SK-N-SH (cell line): ENCODE data around the gene HOXC11. TPM values are rescaled to one million over a fixed set of nuclear protein-coding genes. Genes with fewer than 3 reads are reported as not detected.

Experiments
- CTCF ChIA-PET: fragments of 300-600, 350-600 bp; formaldehyde crosslinking; extraction: SDS; loops from one replicate; lab custom pipeline; 2021; lab: Yijun Ruan, JAX
- POLR2A ChIA-PET: fragments of 350-600 bp; sonication (Branson Sonifier 250); formaldehyde crosslinking; extraction: SDS; loops from one replicate; lab custom pipeline; 2020; ENCODE audit warnings: antibody characterized with exemption, inconsistent platforms; lab: Yijun Ruan, JAX
- DNase-seq: peaks from one replicate; pipeline ENCODE4 v3.0.0; 2012
- H2AFZ ChIP-seq: fragments of 200-600 bp; sonication (generic); 2 replicates; pipeline ENCODE4 v1.8.1; 2016; ENCODE audit warnings: antibody characterized with exemption, mild to moderate bottlenecking, low read depth
- H3F3A ChIP-seq: fragments of 200-600 bp; sonication (generic); replicated peaks from 2 replicates; pipeline ENCODE3; 2016; ENCODE audit warnings: antibody characterized with exemption, mild to moderate bottlenecking; ENCODE audit not compliant: insufficient read depth
- H3K27ac ChIP-seq, 2 experiments: fragments of 200-500 bp in 1 of 2; fragments of 200-600 bp in 1 of 2; sonication (Bioruptor generic) in 1 of 2; sonication (generic), shearing (Covaris generic) in 1 of 2; 2 replicates each; pipeline versions ENCODE4 v1.5.1 to v1.6.1; 2014 to 2016; ENCODE audit warnings: low read depth in 2 of 2, inconsistent platforms in 1 of 2, low read length in 1 of 2, mild to moderate bottlenecking in 1 of 2, mixed read lengths in 1 of 2
- H3K27me3 ChIP-seq: fragments of 200-600 bp; sonication (generic), shearing (Covaris generic); 2 replicates; pipeline ENCODE4 v1.6.1; 2016; ENCODE audit warnings: mixed run types; ENCODE audit not compliant: insufficient read depth
- H3K36me3 ChIP-seq, 2 experiments: fragments of 200-500 bp in 1 of 2; fragments of 200-600 bp in 1 of 2; sonication (Bioruptor generic) in 1 of 2; sonication (generic) in 1 of 2; replicated peaks in 1 of 2; 2 replicates each; pipeline versions ENCODE3 to v1.5.1; 2014 to 2016; ENCODE audit warnings: low read length in 1 of 2, mild to moderate bottlenecking in 1 of 2; ENCODE audit not compliant: insufficient read depth in 2 of 2, control insufficient read depth in 1 of 2
- H3K4me1 ChIP-seq, 2 experiments: fragments of 200-500 bp in 1 of 2; fragments of 200-600 bp in 1 of 2; sonication (Bioruptor generic) in 1 of 2; sonication (generic), shearing (Covaris generic) in 1 of 2; 2 replicates each; pipeline versions ENCODE4 v1.5.1 to v1.6.1; 2014 to 2016; ENCODE audit warnings: low read depth in 1 of 2, low read length in 1 of 2, mixed run types in 1 of 2; ENCODE audit not compliant: insufficient read depth in 2 of 2, control insufficient read depth in 1 of 2
- H3K4me2 ChIP-seq: fragments of 200-600 bp; sonication (generic), shearing (Covaris generic); 2 replicates; pipeline ENCODE4 v1.6.1; 2017; ENCODE audit warnings: mixed run types
- H3K4me3 ChIP-seq, 2 experiments: fragments of 200-500 bp in 1 of 2; fragments of 200-600 bp in 1 of 2; sonication (Bioruptor generic) in 1 of 2; sonication (generic), shearing (Covaris generic) in 1 of 2; 2 replicates each; pipeline versions ENCODE4 v1.5.1 to v1.8.1; 2014 to 2016; ENCODE audit warnings: low read depth in 2 of 2, inconsistent platforms in 1 of 2, low read length in 1 of 2, mild to moderate bottlenecking in 1 of 2, mixed read lengths in 1 of 2, moderate library complexity in 1 of 2
- H3K79me2 ChIP-seq: fragments of 200-600 bp; sonication (generic); 2 replicates; pipeline ENCODE4 v1.8.1; 2017; ENCODE audit warnings: mild to moderate bottlenecking; ENCODE audit not compliant: insufficient read depth
- H3K9ac ChIP-seq: fragments of 200-600 bp; sonication (generic); 2 replicates; pipeline ENCODE4 v1.6.1; 2017; ENCODE audit warnings: mixed run types
- H3K9me2 ChIP-seq: fragments of 200-600 bp; sonication (generic); 2 replicates; pipeline ENCODE4 v1.6.1; 2017; ENCODE audit warnings: mixed run types
- H3K9me3 ChIP-seq: fragments of 200-600 bp; sonication (generic); 2 replicates; pipeline ENCODE4 v1.6.1; 2017; ENCODE audit warnings: mixed run types, mild to moderate bottlenecking, moderate library complexity
- H4K20me1 ChIP-seq: fragments of 200-600 bp; sonication (generic); 2 replicates; pipeline ENCODE4 v1.6.1; 2017; ENCODE audit warnings: mild to moderate bottlenecking, mixed run types; ENCODE audit not compliant: insufficient read depth
- CHD2 ChIP-seq: fragments of 150-350 bp; IDR thresholded peaks from 2 replicates; pipeline ENCODE4 v1.6.1; 2018; ENCODE audit warnings: low read length; ENCODE audit not compliant: partially characterized antibody
- MEF2A ChIP-seq: IDR thresholded peaks from 2 replicates; pipeline ENCODE4 v1.4.0; 2012; ENCODE audit warnings: low read depth, borderline replicate concordance
- NFIC ChIP-seq: IDR thresholded peaks from 2 replicates; pipeline ENCODE4 v1.4.0; 2012; ENCODE audit warnings: borderline replicate concordance
- NRF1 ChIP-seq: IDR thresholded peaks from 2 replicates; pipeline ENCODE4 v1.6.1; 2012; ENCODE audit warnings: low read depth, mild to moderate bottlenecking, low read length
- RAD21 ChIP-seq: IDR thresholded peaks from 2 replicates; pipeline ENCODE4 v1.6.1; 2012; ENCODE audit warnings: mild to moderate bottlenecking, low read length
- USF1 ChIP-seq: IDR thresholded peaks from 2 replicates; pipeline ENCODE4 v1.4.0; 2012; ENCODE audit warnings: low read depth, borderline replicate concordance
- ZBTB33 ChIP-seq: IDR thresholded peaks from 2 replicates; pipeline ENCODE4 v1.4.0; 2012; ENCODE audit warnings: low read depth, borderline replicate concordance
- WGBS: methylation state at CpG from one replicate; pipeline ENCODE4 v1.1.6; 2017; ENCODE audit warnings: low lambda C conversion rate; 5-methylcytosine and 5-hydroxymethylcytosine counted together
- polyA plus RNA-seq, 3 experiments: library from polyadenylated mRNA; depleted of rRNA; stranded (reverse); fragments of >200 nt; gene quantifications; 2 replicates each; pipeline ENCODE4 v1.2.3, GENCODE V29; 2012
- TF ChIP-seq, protein P1 (sequence below): IDR thresholded peaks from 2 replicates; pipeline ENCODE4 v1.6.1; 2012; ENCODE audit warnings: mild to moderate bottlenecking, low read depth, low read length, moderate library complexity
- TF ChIP-seq, protein P2 (sequence below): fragments of 200-600 bp; sonication (generic); IDR thresholded peaks from 2 replicates; pipeline ENCODE4 v1.6.1; 2017; ENCODE audit warnings: antibody characterized with exemption, mild to moderate bottlenecking, moderate library complexity

Gene HOXC11
- polyA plus RNA-seq, 1 of the 3 experiments (the other 2 are of a cell fraction), result not detected

GRCh38 chr12:54024581-54025305, 51.8 kb downstream of the HOXC11 start:
- no peak overlapping the region for H3K4me2 ChIP-seq
- H3K9me2 ChIP-seq, result no peaks in the 10 kb centered on the region
- H3K27me3 ChIP-seq, result no peaks in the 10 kb centered on the region
- 79% methylated on average over 5 of the region's 5 CpGs for WGBS
- no peaks in the 10 kb centered on the region for H3K36me3 ChIP-seq
- no peak overlapping the region for H2AFZ ChIP-seq
- POLR2A ChIA-PET, result no interaction called here
- H3K4me1 ChIP-seq, result peaks cover 7 to 40% of the 10 kb centered on the region in 2 experiments; a peak in 2 of 4 replicates
- H3K27ac ChIP-seq, result no peak overlapping the region; a peak in 1 of 4 replicates
- no peak overlapping the region for H3K4me3 ChIP-seq
- TF ChIP-seq MEF2A (no peak), CHD2 (no peak), NRF1 (no peak), NFIC (no peak), RAD21 (no peak), ZBTB33 (no peak), USF1 (no peak)
- TF ChIP-seq, protein P1, sequence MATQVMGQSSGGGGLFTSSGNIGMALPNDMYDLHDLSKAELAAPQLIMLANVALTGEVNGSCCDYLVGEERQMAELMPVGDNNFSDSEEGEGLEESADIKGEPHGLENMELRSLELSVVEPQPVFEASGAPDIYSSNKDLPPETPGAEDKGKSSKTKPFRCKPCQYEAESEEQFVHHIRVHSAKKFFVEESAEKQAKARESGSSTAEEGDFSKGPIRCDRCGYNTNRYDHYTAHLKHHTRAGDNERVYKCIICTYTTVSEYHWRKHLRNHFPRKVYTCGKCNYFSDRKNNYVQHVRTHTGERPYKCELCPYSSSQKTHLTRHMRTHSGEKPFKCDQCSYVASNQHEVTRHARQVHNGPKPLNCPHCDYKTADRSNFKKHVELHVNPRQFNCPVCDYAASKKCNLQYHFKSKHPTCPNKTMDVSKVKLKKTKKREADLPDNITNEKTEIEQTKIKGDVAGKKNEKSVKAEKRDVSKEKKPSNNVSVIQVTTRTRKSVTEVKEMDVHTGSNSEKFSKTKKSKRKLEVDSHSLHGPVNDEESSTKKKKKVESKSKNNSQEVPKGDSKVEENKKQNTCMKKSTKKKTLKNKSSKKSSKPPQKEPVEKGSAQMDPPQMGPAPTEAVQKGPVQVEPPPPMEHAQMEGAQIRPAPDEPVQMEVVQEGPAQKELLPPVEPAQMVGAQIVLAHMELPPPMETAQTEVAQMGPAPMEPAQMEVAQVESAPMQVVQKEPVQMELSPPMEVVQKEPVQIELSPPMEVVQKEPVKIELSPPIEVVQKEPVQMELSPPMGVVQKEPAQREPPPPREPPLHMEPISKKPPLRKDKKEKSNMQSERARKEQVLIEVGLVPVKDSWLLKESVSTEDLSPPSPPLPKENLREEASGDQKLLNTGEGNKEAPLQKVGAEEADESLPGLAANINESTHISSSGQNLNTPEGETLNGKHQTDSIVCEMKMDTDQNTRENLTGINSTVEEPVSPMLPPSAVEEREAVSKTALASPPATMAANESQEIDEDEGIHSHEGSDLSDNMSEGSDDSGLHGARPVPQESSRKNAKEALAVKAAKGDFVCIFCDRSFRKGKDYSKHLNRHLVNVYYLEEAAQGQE, result no peak
- TF ChIP-seq, protein P2, sequence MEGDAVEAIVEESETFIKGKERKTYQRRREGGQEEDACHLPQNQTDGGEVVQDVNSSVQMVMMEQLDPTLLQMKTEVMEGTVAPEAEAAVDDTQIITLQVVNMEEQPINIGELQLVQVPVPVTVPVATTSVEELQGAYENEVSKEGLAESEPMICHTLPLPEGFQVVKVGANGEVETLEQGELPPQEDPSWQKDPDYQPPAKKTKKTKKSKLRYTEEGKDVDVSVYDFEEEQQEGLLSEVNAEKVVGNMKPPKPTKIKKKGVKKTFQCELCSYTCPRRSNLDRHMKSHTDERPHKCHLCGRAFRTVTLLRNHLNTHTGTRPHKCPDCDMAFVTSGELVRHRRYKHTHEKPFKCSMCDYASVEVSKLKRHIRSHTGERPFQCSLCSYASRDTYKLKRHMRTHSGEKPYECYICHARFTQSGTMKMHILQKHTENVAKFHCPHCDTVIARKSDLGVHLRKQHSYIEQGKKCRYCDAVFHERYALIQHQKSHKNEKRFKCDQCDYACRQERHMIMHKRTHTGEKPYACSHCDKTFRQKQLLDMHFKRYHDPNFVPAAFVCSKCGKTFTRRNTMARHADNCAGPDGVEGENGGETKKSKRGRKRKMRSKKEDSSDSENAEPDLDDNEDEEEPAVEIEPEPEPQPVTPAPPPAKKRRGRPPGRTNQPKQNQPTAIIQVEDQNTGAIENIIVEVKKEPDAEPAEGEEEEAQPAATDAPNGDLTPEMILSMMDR, result no peak
- CTCF ChIA-PET, result interaction anchor here (0.7 to 23.2 kb wide), 12 partner anchors 8 to 313 kb away, joined by 3 to 548 read pairs (median 7); partner anchors contain the start of genes HOXC10, HOXC5, HOXC8 and HOXC9
- no peak overlapping the region for H3K9ac ChIP-seq
- DNase-seq, result no peak
- peaks cover 3% of the 10 kb centered on the region for H3F3A ChIP-seq
- no peaks in the 10 kb centered on the region for H3K9me3 ChIP-seq
- no peaks in the 10 kb centered on the region for H4K20me1 ChIP-seq
- H3K79me2 ChIP-seq, result no peaks in the 10 kb centered on the region
